Measurements from ENCODE around the gene ASB8.
A peak's percentile ranks its signal among the peaks of the same experiment; 100 is the strongest.

Gene ASB8

GRCh38 chr12:48189331-48190125 lies 32.2 kb upstream of the ASB8 start:
- peak; percentile 87 for TF ChIP-seq RAD21 (IDR thresholded peaks at IDR 0.05; ENCODE audit: low read depth)
- TF ChIP-seq YY1 (IDR thresholded peaks at IDR 0.05; ENCODE audit: low read depth) = no peak
- TF ChIP-seq NFIC (IDR thresholded peaks at IDR 0.05) = no peak

GRCh38 chr12:48187916-48188695 lies 30.8 kb upstream of the ASB8 start:
- TF ChIP-seq REST (IDR thresholded peaks at IDR 0.05; ENCODE audit: low read depth) = no peak
- TF ChIP-seq ZBTB7A (IDR thresholded peaks at IDR 0.05; ENCODE audit: low read depth) = no peak
- no peak for TF ChIP-seq CEBPB (IDR thresholded peaks at IDR 0.05)
- TF ChIP-seq FOXM1 (IDR thresholded peaks at IDR 0.05; ENCODE audit: borderline replicate concordance, low read depth) = no peak
- no peak for TF ChIP-seq TAF1 (IDR thresholded peaks at IDR 0.05; ENCODE audit: low read depth)
- no peak for TF ChIP-seq TEAD4 (IDR thresholded peaks at IDR 0.05)
- TF ChIP-seq, protein P1, sequence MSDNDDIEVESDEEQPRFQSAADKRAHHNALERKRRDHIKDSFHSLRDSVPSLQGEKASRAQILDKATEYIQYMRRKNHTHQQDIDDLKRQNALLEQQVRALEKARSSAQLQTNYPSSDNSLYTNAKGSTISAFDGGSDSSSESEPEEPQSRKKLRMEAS (IDR thresholded peaks at IDR 0.05) = no peak
- no peak for TF ChIP-seq USF1 (IDR thresholded peaks at IDR 0.05)
- no peak for TF ChIP-seq TCF12 (IDR thresholded peaks at IDR 0.05; ENCODE audit: low read depth)
- no peak for TF ChIP-seq EP300 (IDR thresholded peaks at IDR 0.05; ENCODE audit: borderline replicate concordance)
- TF ChIP-seq EGR1 (IDR thresholded peaks at IDR 0.05) = no peak
- no peak for TF ChIP-seq CREB1 (IDR thresholded peaks at IDR 0.05; ENCODE audit: low read depth)
- no peak for TF ChIP-seq NFIC (IDR thresholded peaks at IDR 0.05)

DNA sequence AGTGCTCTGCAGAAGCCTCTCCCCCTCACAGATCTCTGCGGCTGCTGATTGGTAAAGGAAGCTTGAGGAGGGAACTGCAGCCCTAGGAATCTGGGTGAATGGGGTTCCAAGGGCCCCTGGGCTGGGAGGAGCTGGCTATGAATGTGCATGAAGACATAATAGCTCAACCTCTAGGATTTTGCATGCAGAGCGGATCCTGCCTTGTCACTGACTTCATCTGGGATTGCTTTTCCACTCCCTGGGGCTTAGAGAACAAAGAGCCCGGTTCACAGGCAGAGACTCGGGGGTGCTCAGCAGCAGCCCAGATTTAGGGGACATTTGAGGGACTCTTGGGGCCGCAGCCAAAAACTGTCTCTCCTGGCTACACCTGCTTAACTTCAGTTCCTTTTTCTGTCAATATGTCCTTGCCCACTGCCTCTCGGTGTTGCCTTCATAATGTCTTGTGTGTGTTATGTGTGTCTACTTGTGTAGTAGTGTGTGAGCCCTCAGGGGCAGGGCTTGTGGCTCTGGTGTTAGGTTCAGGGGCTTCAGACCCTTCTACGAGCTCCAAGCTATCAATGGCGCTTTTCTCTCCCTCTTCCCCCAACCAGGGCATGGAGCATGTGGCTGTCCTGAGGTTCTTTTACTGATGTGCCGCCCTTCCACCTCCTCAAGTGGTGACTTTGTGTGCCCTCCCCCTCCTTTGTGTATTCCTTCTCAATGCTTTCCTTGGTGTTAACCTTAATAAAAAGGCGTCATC lies 28.0 kb upstream of the ASB8 start:
- TF ChIP-seq, protein P1 (IDR thresholded peaks at IDR 0.05) = no peak
- TF ChIP-seq EGR1 (IDR thresholded peaks at IDR 0.05) (no peak), ZBTB7A (IDR thresholded peaks at IDR 0.05; ENCODE audit: low read depth) (no peak), TAF1 (IDR thresholded peaks at IDR 0.05; ENCODE audit: low read depth) (no peak), RAD21 (IDR thresholded peaks at IDR 0.05; ENCODE audit: low read depth) (no peak), YY1 (IDR thresholded peaks at IDR 0.05; ENCODE audit: low read depth) (no peak), USF1 (IDR thresholded peaks at IDR 0.05) (no peak), TEAD4 (IDR thresholded peaks at IDR 0.05) (no peak)

DNA sequence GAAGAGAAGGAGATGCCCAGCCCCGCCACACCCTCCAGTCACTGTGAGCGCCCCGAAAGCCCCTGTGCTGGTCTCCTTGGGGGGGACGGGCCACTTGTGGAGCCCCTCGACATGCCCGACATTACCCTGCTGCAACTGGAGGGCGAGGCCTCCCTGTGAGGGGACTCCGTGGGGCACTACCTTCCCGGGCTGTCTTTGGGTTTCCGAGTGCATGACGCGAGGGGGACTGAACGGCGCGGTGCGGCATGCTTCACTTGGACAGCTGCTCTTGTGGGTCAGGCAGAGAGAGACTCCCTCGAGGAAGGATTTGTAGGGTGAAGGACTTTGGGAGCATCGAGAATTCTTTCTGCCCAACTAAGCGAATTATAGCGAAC lies 27.2 kb upstream of the ASB8 start:
- TF ChIP-seq NFIC (IDR thresholded peaks at IDR 0.05) = no peak
- TF ChIP-seq FOXM1 (IDR thresholded peaks at IDR 0.05; ENCODE audit: borderline replicate concordance, low read depth) = no peak
- TF ChIP-seq REST (IDR thresholded peaks at IDR 0.05; ENCODE audit: low read depth) = no peak
- TF ChIP-seq, protein P1 (IDR thresholded peaks at IDR 0.05) = no peak
- TF ChIP-seq TAF1 (IDR thresholded peaks at IDR 0.05; ENCODE audit: low read depth) = no peak
- no peak for TF ChIP-seq EP300 (IDR thresholded peaks at IDR 0.05; ENCODE audit: borderline replicate concordance)
- TF ChIP-seq EGR1 (IDR thresholded peaks at IDR 0.05) = no peak
- no peak for TF ChIP-seq CREB1 (IDR thresholded peaks at IDR 0.05; ENCODE audit: low read depth)
- no peak for TF ChIP-seq TEAD4 (IDR thresholded peaks at IDR 0.05)
- TF ChIP-seq YY1 (IDR thresholded peaks at IDR 0.05; ENCODE audit: low read depth) = no peak
- no peak for TF ChIP-seq TCF12 (IDR thresholded peaks at IDR 0.05; ENCODE audit: low read depth)
- TF ChIP-seq ZBTB7A (IDR thresholded peaks at IDR 0.05; ENCODE audit: low read depth) = no peak
- TF ChIP-seq CEBPB (IDR thresholded peaks at IDR 0.05) = no peak
- TF ChIP-seq RAD21 (IDR thresholded peaks at IDR 0.05; ENCODE audit: low read depth) = no peak
- TF ChIP-seq USF1 (IDR thresholded peaks at IDR 0.05) = no peak

Data from Ishikawa (cell line).